Breast epithelium (tissue), 3 donors: ENCODE results near the gene PTPN7.

Experiments used
- POLR2A ChIP-seq: fragments of 450-650 bp; IDR thresholded peaks from one replicate; pipeline ENCODE4 v1.6.1; 2016; ENCODE audit warnings: antibody characterized with exemption, mild to moderate bottlenecking, moderate library complexity
- TF ChIP-seq, protein P1 (sequence below), 3 donors: fragments of 450-650 bp; IDR thresholded peaks; one replicate each; pipeline ENCODE4 v1.5.1; 2016 to 2017; ENCODE audit warnings: antibody characterized with exemption in 3 of 3, mild to moderate bottlenecking in 3 of 3, moderate library complexity in 3 of 3

DNA sequence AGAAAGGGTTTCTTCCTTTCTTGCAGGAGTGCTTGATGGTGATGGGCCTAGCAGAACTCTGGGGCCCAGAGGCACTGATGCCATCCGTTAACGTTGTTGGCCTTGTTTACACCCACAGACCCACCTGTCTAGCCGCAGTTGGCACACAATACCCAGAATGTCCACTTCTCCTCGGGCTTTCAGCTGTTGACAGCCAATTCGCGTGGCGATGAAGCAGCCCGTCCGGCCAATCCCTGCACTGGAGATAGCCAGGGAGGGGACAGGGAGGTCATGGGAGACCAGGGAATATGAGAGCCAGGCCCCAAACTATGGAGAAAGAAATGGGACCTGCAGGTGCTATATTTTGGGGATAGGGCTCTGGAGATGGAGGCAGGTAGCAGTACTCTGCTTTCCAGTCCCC, 10.2 kb downstream of the PTPN7 start:
- TF ChIP-seq POLR2A: no peak
- TF ChIP-seq, protein P1, sequence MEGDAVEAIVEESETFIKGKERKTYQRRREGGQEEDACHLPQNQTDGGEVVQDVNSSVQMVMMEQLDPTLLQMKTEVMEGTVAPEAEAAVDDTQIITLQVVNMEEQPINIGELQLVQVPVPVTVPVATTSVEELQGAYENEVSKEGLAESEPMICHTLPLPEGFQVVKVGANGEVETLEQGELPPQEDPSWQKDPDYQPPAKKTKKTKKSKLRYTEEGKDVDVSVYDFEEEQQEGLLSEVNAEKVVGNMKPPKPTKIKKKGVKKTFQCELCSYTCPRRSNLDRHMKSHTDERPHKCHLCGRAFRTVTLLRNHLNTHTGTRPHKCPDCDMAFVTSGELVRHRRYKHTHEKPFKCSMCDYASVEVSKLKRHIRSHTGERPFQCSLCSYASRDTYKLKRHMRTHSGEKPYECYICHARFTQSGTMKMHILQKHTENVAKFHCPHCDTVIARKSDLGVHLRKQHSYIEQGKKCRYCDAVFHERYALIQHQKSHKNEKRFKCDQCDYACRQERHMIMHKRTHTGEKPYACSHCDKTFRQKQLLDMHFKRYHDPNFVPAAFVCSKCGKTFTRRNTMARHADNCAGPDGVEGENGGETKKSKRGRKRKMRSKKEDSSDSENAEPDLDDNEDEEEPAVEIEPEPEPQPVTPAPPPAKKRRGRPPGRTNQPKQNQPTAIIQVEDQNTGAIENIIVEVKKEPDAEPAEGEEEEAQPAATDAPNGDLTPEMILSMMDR (IDR thresholded peaks at IDR 0.05): no peak
